Endometrial microvascular endothelial cells (primary cell): ENCODE measurements around the gene ITK. TPM values are rescaled to one million over a fixed set of nuclear protein-coding genes. Genes with fewer than 3 reads are reported as not detected.

Source experiments
- in situ Hi-C: cut with HindIII; loops from 2 replicates; pipeline ENCODE4 v1.10.0; 2017; ENCODE audit warnings: low sequenced_read_pairs, low pct_unique_long_range_greater_than_20kb; ENCODE audit errors: inconsistent ontology term
- total RNA-seq: library from RNA; depleted of rRNA; stranded (reverse); fragments of >200 nt; gene quantifications from one replicate; pipeline ENCODE4 v1.2.3, GENCODE V29; 2015; ENCODE audit errors: inconsistent ontology term

ITK gene
- total RNA-seq, 1 donor from 2014 or later = not detected

DNA sequence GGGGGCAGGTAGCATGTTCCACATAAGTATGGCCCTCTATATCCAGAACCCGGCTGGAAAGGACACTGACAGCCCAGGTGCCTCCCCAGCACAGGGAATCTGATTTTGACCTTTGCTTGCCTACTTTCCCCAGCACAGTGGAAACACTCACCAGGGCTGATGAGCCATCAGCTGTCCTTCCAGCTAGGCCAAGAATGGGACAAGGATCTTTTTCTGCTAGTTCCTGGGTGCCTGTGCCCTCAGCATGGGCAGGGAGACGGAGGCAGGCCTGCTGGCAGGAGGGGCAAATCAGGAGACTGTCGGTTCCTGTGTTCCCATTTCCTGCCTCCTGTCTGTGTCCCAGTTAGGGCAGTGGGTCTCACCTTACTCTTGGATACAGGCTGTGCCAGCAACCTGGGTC, 86.4 kb downstream of the ITK start:
- in situ Hi-C loops = no loop called here

GRCh38 chr5:157267761-157268480, 87.3 kb downstream of the ITK start:
- in situ Hi-C loops = no loop called here

DNA sequence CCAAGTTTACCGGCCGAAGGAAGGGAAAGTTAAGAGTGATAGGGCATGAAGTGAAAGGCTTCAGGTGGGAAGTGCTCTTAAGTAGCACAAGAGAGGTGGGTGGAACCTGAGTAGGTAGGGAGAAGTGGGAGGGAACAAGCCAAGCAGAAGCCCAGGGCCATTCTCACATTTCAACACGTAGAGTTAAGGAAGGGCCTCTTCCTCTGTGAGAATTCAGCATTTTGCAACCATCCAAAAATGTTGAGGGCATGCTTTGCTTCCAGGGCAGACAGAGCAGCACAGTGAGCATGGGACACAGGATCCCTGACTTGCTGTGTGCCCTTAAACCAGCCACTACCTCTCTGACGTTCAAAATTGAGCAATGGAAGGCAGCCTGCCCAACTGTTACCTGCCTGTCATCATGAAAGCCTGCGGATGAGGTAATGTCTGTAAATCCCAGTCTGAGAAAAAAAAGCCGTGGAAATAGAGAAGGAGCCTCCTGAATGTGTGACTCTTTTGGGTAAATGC, 88.6 kb downstream of the ITK start:
- in situ Hi-C loops = no loop called here

- in situ Hi-C loops = no loop called here
Measured at GRCh38 chr5:157269761-157270272, 89.2 kb downstream of the ITK start.

GRCh38 chr5:157270771-157271170, 90.1 kb downstream of the ITK start:
- in situ Hi-C loops = no loop called here

DNA sequence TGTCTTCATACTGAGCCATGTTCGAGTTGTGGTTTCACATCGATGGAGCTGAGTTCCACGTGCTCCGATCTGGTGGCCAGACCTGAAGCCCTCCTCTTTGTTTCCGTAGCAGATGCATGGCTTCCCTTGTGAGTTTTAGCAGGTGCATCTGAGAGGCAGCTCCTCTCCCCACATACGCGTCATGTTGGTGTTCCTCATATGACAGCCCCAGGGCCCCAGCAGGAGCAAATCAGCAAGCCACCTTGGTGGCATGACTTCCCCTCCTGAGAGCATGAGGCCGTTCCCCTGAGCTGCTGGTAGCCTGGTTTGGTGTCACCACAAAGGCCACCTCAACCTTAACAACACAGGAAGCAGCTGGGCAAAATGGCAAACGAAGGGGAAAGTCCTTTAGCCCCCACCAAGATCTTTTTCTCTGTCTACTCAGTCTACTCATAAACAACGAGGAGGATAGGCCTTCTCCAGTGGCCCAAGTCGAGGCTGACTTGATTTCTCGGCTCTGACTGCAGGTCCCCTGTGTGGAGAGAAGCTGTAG, 91.2 kb downstream of the ITK start:
- in situ Hi-C loops = no loop called here

GRCh38 chr5:157273131-157273556, 92.5 kb downstream of the ITK start:
- in situ Hi-C loops = no loop called here

GRCh38 chr5:157275403-157275802, 94.8 kb downstream of the ITK start:
- in situ Hi-C loops = no loop called here

DNA sequence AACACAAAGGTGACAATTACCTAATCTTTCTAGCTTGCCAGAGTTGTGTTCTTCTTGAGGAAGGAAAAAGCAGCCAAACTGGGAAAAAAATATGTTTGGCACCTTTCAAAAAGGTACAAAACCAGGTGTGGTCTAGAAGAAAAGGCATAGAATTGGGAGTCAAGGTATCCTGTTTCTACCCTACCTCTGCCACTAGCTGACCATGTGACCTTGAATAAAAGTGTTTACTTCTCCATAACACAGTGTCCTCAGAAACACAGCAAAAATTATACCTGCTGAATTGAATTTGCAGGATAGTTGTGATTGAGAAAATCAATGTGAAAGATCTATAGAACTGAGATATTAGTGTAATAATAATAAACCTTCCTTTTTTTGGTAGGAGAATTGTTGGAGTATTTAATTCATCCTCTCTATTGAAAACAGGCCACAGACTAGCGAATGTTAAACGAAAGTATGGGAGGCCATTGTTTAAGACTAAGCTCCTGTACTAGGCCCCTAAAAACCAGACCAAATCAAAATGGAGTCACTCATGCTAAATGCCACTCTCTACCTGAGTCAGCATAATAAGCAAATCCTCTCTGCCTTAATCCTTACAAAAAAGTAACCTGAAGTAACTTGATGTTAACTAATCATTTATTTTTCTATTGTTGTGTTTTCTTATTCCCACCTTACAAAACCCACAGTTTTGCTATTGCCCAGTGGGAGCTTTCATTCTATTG, 97.8 kb downstream of the ITK start:
- in situ Hi-C loops = no loop called here

- in situ Hi-C loops = no loop called here
Measured at GRCh38 chr5:157279605-157280239, 99.1 kb downstream of the ITK start.

- in situ Hi-C loops = no loop called here
Measured at GRCh38 chr5:157280927-157281326, 100.3 kb downstream of the ITK start.

DNA sequence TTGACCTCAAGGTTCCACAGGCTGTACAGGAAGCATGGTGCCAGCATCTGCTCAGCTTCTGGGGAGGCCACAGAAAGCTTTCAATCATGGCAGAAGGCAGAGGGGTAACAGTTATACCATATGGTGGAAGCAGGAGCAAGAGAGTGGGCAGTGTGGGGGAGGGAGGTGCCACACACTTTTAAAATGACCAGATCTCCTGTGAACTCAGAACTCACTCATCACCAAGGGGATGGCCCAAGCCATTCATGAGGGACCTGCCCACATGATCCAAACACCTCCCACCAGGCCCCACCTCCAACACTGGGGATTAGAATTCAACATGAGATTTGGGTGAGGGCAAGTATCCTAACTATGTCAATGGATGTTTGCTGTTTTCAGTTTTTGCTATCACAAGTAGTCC, 101.5 kb downstream of the ITK start:
- in situ Hi-C loops = no loop called here

DNA sequence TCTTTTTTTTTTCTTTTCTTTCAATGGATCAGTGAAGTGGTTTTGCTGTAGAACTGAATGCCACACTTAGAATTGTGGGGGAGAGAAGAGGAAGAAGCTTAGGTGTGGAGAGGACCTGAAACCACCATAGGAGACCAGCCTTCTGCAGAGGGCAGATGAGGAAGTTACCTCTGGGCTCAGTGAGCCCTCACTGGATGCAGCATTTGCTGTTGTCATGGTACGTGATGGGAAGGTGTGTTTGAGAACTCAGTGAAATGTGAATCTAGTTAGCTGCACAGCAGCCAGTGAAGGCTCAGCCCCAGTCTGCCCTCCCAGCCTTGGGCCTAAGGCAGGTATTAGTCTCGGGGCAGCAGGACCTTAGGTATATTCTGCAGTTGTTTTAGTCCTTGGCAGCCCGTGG, 102.8 kb downstream of the ITK start:
- in situ Hi-C loops = no loop called here

GRCh38 chr5:157284458-157285212, 104.0 kb downstream of the ITK start:
- in situ Hi-C loops = no loop called here

GRCh38 chr5:157285310-157286035, 104.8 kb downstream of the ITK start:
- in situ Hi-C loops = no loop called here

- in situ Hi-C loops = no loop called here
Measured at GRCh38 chr5:157286761-157287211, 106.1 kb downstream of the ITK start.

DNA sequence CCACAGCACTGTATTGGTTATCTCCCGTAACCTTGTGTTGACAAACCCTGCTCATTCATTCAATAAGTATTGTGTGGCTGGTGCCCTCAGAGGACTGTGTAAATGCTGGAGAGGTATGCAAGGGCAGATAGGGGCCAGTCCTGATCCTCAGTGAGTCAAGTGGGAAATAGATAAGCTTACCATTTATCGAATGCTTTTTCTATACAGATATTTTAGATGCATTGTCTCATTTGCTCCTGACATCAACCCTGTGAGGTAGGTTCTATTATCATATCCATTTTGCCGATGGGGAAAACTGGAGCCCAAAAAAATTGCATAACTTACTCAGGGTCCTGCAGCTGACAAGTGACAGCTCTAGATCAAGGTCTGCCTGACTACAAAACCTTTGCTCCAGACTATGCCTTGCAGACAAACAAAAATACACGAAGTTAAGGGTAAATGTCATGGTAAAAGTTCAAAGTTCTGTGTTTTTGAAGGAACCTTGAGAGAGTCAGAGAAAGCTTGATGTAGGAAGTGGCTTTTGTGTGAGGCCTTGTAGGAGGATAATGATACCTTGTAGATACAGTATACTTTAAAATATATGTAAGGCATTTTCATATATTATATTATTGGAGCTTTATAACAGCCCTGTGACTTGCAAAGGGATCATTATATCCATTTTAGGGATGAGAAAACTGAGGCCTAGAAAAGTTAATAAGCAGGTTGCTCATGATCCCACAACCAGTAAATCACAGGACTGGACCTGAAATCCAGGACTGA, 107.9 kb downstream of the ITK start:
- in situ Hi-C loops = no loop called here
